Epithelial cell of proximal tubule (primary cell): Measurements from ENCODE around the gene COP1. TPM values are rescaled to one million over a fixed set of nuclear protein-coding genes. Genes with fewer than 3 reads are reported as not detected.

ENCODE experiments used
- DNase-seq: peaks from one replicate; pipeline ENCODE4 v3.0.0-alpha.2; 2011; ENCODE audit warnings: low read depth
- H3K4me3 ChIP-seq: 2 replicates; pipeline ENCODE4 v1.5.1; 2011; ENCODE audit warnings: low read depth, mild to moderate bottlenecking, low read length
- CTCF ChIP-seq: conservative IDR thresholded peaks from 2 replicates; pipeline ENCODE4 v1.5.1; 2012; ENCODE audit warnings: low read depth, mild to moderate bottlenecking, low read length
- total RNA-seq: library from RNA; depleted of rRNA; stranded (reverse); fragments of >200 nt; gene quantifications from 2 replicates; pipeline ENCODE4 v1.2.3, GENCODE V29; 2015

The COP1 gene
- total RNA-seq, 1 donor from 2014 or later, result 47.4 TPM

GRCh38 chr1:175902281-175902680 is 304.8 kb downstream of the COP1 start:
- TF ChIP-seq CTCF, result no peak
- H3K4me3 ChIP-seq, result no peak overlapping the region

GRCh38 chr1:175901076-175901836 is 305.8 kb downstream of the COP1 start:
- no peak for TF ChIP-seq CTCF
- DNase-seq, result no peak

More at GRCh38 chr1:175902281-175902680, 304.8 kb downstream of the COP1 start:
- no peak for DNase-seq

GRCh38 chr1:175900171-175900570 is 306.9 kb downstream of the COP1 start:
- H3K4me3 ChIP-seq, result no peak overlapping the region

More at GRCh38 chr1:175901076-175901836, 305.8 kb downstream of the COP1 start:
- no peak overlapping the region for H3K4me3 ChIP-seq

GRCh38 chr1:175895966-175896365 is 311.1 kb downstream of the COP1 start:
- no peak for TF ChIP-seq CTCF
- no peak overlapping the region for H3K4me3 ChIP-seq
- no peak for DNase-seq

More at GRCh38 chr1:175900171-175900570, 306.9 kb downstream of the COP1 start:
- DNase-seq, result no peak
- no peak for TF ChIP-seq CTCF
